Measurements from ENCODE around the gene METTL8. TPM values are rescaled to one million over a fixed set of nuclear protein-coding genes. Genes with fewer than 3 reads are reported as not detected.
A peak's percentile ranks its signal among the peaks of the same experiment; 100 is the strongest.

Gene METTL8
- total RNA-seq, 1 donor from 2014 or later: 21.7 TPM

DNA sequence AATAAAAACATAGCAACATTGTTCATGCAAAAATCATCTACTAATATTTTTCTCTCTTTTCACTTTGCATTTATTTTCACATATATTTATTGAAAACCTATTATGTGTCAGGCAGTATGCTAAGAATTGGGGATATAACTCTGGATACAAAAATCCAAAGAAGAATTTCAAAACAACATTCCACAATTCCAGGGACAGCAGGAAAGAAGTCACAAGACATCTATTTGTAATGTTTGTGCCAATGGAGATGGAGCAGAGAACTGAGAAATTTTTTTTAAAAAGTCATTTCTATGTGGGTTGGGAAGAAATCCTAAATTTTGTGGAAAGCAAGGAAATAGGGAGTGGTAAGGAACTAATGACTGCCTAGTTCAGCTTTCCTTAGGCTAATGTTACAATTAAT, 144.5 kb downstream of the METTL8 start:
- Mint-ChIP-seq H3K27me3 (ENCODE audit: unreplicated experiment) (no peaks in the 10 kb centered on the region), H3K36me3 (ENCODE audit: unreplicated experiment) (peaks cover 3% of the 10 kb centered on the region), H3K9me3 (ENCODE audit: unreplicated experiment) (no peaks in the 10 kb centered on the region), H3K27ac (ENCODE audit: unreplicated experiment) (peak overlapping the region; percentile 95), H3K4me3 (ENCODE audit: unreplicated experiment) (no peak overlapping the region), H3K4me1 (ENCODE audit: unreplicated experiment) (peaks cover 50% of the 10 kb centered on the region)
- no peak for DNase-seq (ENCODE audit: extremely low spot score, unreplicated experiment)
- TF ChIP-seq CTCF (IDR thresholded peaks at IDR 0.05): no peak

GRCh38 chr2:171287611-171288010, 146.2 kb downstream of the METTL8 start:
- Mint-ChIP-seq H3K9me3 (ENCODE audit: unreplicated experiment) (no peaks in the 10 kb centered on the region), H3K36me3 (ENCODE audit: unreplicated experiment) (peaks cover 3% of the 10 kb centered on the region), H3K27ac (ENCODE audit: unreplicated experiment) (peak overlapping the region; percentile 69), H3K4me1 (ENCODE audit: unreplicated experiment) (peaks cover 47% of the 10 kb centered on the region), H3K4me3 (ENCODE audit: unreplicated experiment) (no peak overlapping the region), H3K27me3 (ENCODE audit: unreplicated experiment) (no peaks in the 10 kb centered on the region)
- DNase-seq (ENCODE audit: extremely low spot score, unreplicated experiment): no peak
- TF ChIP-seq CTCF (IDR thresholded peaks at IDR 0.05): no peak

DNA sequence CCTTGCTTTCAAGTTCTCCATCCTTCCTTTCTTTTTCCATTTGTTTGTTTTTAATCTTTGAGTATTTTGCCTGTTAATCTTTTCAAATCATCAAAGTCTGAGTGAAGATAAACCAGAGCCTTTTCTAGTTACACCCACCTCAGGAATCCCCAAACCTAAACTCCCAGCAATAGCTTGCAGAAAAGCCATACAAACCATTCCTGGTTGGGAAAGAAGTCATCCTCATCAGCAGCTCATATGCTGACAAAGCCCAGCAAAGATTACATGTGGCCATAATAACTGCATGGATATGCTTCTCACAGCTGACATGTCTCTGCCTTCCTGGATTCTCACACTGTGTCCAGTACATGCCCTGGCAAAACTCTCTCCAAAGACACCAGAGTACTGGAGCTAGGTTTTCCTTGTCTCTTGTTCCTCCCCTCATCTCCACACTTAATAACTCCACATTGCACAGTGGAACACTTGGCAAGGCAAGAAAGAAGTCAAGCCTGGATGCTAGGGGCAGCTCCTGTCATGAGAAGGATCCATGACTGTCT, 146.7 kb downstream of the METTL8 start:
- no peaks in the 10 kb centered on the region for H3K9me3 Mint-ChIP-seq (ENCODE audit: unreplicated experiment)
- no peak for TF ChIP-seq CTCF (IDR thresholded peaks at IDR 0.05)
- peaks cover 3% of the 10 kb centered on the region for H3K36me3 Mint-ChIP-seq (ENCODE audit: unreplicated experiment)
- H3K4me3 Mint-ChIP-seq (ENCODE audit: unreplicated experiment): no peak overlapping the region
- H3K4me1 Mint-ChIP-seq (ENCODE audit: unreplicated experiment): peaks cover 47% of the 10 kb centered on the region
- no peaks in the 10 kb centered on the region for H3K27me3 Mint-ChIP-seq (ENCODE audit: unreplicated experiment)
- no peak for DNase-seq (ENCODE audit: extremely low spot score, unreplicated experiment)
- H3K27ac Mint-ChIP-seq (ENCODE audit: unreplicated experiment): peak overlapping the region; percentile 69

DNA sequence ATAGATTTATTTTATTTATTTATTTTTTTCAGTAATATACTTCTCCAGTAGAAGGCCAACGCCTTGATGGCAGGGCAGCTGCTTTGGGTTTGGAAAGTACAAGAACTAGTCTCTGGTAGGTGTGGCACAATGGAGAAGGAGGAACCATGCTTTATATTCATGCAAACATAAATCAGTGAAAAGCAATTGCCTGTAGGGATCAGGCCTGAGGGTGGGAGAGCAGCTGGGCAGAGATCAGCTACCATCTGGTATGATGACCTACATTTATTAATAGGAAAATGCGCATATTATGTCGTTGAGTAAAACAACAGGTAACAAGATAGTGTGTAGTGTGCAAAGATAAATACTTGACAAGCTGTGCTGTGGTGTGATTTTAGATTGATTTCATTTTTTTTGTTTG, 152.7 kb downstream of the METTL8 start:
- Mint-ChIP-seq H3K27me3 (ENCODE audit: unreplicated experiment) (no peaks in the 10 kb centered on the region), H3K36me3 (ENCODE audit: unreplicated experiment) (no peaks in the 10 kb centered on the region), H3K27ac (ENCODE audit: unreplicated experiment) (no peak overlapping the region), H3K4me3 (ENCODE audit: unreplicated experiment) (no peak overlapping the region), H3K4me1 (ENCODE audit: unreplicated experiment) (peaks cover 4% of the 10 kb centered on the region), H3K9me3 (ENCODE audit: unreplicated experiment) (no peaks in the 10 kb centered on the region)
- TF ChIP-seq CTCF (IDR thresholded peaks at IDR 0.05): no peak
- DNase-seq (ENCODE audit: extremely low spot score, unreplicated experiment): peak; percentile 7

- peak; percentile 36 for DNase-seq (ENCODE audit: extremely low spot score, unreplicated experiment)
- Mint-ChIP-seq H3K9me3 (ENCODE audit: unreplicated experiment) (no peaks in the 10 kb centered on the region), H3K27me3 (ENCODE audit: unreplicated experiment) (no peaks in the 10 kb centered on the region), H3K36me3 (ENCODE audit: unreplicated experiment) (no peaks in the 10 kb centered on the region), H3K4me3 (ENCODE audit: unreplicated experiment) (no peak overlapping the region), H3K27ac (ENCODE audit: unreplicated experiment) (no peak overlapping the region), H3K4me1 (ENCODE audit: unreplicated experiment) (no peaks in the 10 kb centered on the region)
- TF ChIP-seq CTCF (IDR thresholded peaks at IDR 0.05): no peak
These were observed 153.6 kb downstream of the METTL8 start for GRCh38 chr2:171279983-171280790.
